Epithelial cell of esophagus (primary cell): ENCODE data around the gene ZBTB7A.

Experiments used
- DNase-seq: peaks from one replicate; pipeline ENCODE4 v3.0.0; 2010; ENCODE audit warnings: low read depth
- H3K4me3 ChIP-seq: 2 replicates; pipeline ENCODE4 v1.5.1; 2011; ENCODE audit warnings: mild to moderate bottlenecking, low read length, control low read depth
- TF ChIP-seq, protein P1 (sequence below): IDR thresholded peaks from 2 replicates; pipeline ENCODE4 v1.5.1; 2011; ENCODE audit warnings: low read depth, mild to moderate bottlenecking, low read length, control low read depth, inconsistent platforms; ENCODE audit not compliant: insufficient read depth; ENCODE audit errors: missing control alignments

The ZBTB7A gene

DNA sequence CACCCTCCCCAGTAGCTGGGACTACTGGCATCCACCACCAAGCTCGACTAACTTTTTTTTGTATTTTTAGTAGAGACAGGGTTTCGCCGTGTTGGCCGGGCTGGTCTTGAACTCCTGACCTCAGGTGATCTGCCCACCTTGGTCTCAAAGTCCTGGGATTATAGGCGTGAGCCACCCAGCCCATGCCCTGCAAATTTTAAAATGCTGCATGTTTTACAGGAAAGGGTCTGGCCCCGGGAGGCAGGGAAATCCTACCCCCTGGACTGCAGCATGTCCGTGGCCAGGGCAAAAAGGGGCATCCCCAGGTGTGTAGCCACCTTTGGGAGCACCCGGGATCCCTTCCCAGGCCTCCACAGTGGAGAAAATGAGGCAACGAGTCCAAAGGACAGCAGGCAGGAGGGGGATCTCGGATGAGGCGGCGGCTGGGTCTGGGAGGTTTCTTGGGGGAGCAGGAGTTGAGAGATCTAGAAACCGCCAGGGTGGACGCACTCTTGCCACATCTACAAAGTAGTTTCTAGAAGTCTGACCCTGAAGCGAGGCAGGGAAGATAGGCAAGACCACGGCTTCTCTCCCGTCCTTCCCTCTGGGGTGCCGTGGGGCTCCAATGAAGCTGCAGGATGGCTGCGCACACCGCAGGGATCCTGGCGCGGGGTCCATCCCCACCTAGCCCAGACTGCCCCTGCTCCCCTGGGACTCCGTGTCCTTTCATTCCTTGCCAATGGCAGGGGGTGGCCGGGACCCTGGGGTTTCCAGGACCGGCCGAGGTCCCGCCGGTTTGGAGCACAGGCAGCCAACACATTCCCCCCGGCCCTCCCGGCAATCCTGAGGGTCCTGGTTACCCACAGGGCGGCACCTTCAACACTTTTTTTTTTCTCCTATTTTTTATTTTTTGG, 21.3 kb upstream of the ZBTB7A start:
- no peak overlapping the region for H3K4me3 ChIP-seq
- no peak for DNase-seq
- TF ChIP-seq, protein P1, sequence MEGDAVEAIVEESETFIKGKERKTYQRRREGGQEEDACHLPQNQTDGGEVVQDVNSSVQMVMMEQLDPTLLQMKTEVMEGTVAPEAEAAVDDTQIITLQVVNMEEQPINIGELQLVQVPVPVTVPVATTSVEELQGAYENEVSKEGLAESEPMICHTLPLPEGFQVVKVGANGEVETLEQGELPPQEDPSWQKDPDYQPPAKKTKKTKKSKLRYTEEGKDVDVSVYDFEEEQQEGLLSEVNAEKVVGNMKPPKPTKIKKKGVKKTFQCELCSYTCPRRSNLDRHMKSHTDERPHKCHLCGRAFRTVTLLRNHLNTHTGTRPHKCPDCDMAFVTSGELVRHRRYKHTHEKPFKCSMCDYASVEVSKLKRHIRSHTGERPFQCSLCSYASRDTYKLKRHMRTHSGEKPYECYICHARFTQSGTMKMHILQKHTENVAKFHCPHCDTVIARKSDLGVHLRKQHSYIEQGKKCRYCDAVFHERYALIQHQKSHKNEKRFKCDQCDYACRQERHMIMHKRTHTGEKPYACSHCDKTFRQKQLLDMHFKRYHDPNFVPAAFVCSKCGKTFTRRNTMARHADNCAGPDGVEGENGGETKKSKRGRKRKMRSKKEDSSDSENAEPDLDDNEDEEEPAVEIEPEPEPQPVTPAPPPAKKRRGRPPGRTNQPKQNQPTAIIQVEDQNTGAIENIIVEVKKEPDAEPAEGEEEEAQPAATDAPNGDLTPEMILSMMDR: no peak

GRCh38 chr19:4086411-4086867, 19.7 kb upstream of the ZBTB7A start:
- DNase-seq: no peak
- TF ChIP-seq, protein P1: no peak
- no peak overlapping the region for H3K4me3 ChIP-seq

DNA sequence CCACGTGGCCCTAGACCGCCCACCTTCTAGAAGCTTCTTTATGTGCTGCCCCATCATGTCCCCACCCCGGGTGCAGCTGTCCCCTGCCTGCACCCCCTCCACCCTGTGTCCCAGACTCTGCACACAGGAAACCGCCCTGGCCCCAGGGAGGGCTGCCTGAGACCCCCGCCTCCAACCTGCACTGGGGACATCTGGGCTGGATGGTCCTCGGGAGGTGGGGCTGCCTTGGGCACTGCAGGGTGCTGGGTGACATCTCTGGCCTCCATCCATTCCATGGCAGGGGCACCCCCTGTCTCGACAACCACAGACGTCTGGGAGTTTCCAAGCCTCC, 17.8 kb upstream of the ZBTB7A start:
- no peak for DNase-seq
- TF ChIP-seq, protein P1: no peak
- no peak overlapping the region for H3K4me3 ChIP-seq

DNA sequence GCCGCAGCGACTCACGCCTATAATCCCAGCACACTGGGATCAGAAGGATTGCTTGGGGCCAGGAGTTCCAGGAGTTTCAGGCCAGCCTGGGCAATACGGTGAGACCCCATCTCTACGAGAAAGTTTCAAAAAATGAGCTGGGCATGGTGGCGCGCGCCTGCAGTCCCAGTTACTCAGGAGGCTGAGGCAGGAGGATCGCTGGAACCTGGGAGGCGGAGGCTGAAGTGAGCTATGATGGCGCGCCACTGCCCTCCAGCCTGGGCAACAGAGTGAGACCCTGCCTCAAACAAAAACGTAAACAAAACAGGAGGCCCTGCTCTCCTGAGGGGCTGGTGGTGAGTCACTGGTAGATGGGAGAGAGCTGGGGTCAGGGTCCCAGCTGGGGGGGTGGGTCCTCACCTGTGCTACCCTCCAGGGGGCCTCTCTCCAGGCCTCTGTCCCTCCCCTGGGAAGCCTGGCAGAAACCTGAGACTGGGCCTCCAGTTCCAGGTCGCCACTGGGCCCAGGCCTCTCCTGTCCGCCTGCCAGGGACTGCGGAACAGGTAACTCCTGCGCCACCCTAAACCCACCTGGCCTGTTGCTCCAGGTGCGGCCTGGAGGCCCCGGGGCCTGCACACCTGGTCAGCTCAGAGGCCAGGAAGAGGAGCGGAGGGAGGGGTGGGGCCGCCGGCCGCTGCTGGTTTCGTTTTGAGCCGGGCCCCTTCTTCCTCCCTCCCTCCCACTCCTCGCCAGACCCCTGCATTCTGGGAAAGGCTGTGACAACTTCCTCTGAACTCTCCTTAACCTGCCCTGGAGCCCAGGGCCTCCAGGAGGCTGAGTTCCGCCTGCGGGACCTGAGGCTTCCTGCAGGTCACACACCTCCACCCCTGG, 17.2 kb upstream of the ZBTB7A start:
- no peak overlapping the region for H3K4me3 ChIP-seq
- TF ChIP-seq, protein P1: no peak
- DNase-seq: no peak

DNA sequence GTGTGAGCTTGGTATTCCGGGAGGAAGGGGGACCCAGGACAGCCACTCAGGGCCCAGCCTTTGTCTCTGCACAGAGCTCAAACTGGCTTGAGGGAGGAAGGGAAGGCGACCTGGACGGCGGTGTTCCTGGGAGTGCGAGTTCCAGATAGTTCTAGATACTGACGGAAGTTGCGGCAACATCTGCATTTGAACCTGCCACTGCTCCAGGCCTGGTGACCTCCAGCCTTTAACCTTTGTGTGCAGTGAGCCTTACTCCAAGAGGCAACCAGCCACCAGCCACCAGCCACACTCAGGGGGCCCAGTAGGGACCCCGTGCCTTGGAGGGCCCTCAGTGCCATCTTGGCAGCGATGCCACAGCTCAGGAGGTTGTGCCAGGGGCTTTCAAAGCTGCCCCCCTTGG, 15.5 kb upstream of the ZBTB7A start:
- TF ChIP-seq, protein P1: no peak
- no peak overlapping the region for H3K4me3 ChIP-seq
- no peak for DNase-seq

DNA sequence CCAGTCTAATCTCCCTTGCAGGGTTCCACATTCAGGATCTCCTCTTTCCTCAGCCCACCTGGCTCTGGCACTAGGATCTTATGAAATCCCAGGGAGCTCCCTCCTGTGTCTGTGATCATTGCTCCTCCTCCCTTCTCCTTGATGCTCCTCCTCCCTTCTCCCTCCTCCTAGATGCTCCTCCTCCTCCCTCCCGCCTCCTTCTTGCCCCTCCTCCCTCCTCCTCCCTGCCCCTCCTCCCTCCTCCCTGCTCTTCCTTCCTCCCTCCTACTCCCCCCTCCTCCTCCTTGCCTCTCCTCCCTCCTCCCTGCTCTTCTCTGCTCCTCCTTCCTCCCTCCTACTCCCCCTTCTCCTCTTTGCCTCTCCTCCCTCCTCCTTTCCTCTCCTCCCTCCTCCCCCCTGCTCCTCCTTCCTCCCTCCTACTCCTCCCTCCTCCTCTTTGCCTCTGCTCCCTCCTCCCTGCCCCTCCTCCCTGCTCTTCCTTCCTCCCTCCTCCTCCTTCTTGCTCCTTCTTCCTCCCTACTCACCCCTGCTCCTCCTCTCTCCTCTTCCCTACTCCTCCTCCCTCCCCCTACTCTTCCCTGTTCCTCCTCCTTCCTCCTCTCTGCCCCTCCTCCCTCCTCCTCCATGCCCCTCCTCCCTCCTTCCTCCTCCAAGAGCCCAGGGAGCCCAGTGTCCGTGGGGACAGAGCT, 14.9 kb upstream of the ZBTB7A start:
- H3K4me3 ChIP-seq: no peak overlapping the region
- TF ChIP-seq, protein P1: no peak
- DNase-seq: no peak
